ENCODE measurements around the gene HERC2. TPM values are rescaled to one million over a fixed set of nuclear protein-coding genes. Genes with fewer than 3 reads are reported as not detected.
A peak's percentile ranks its signal among the peaks of the same experiment; 100 is the strongest.

The HERC2 gene
- total and polyA plus RNA-seq, 4 donors: 21.7 to 70.8 (median 47.5) TPM

- WGBS, 2 donors: 85 to 87% methylated on average over 13 of the region's 13 CpGs
- no peaks in the 10 kb centered on the region for H3K27me3 ChIP-seq (ENCODE audit: control insufficient read depth in 1 of 2, insufficient read depth in 2 of 2, low read length in 1 of 2)
- peaks cover 0 to 3% of the 10 kb centered on the region in 2 donors for H3K4me1 ChIP-seq (ENCODE audit: control insufficient read depth in 1 of 2, insufficient read depth in 2 of 2, low read length in 2 of 2)
- no peaks in the 10 kb centered on the region for H3K9me3 ChIP-seq (ENCODE audit: control insufficient read depth, low read length)
- H3K4me3 ChIP-seq (ENCODE audit: low read length in 2 of 2): no peak overlapping the region
- intact Hi-C loops (cut with DNase I): no loop called here
- no peak overlapping the region for H3K27ac ChIP-seq (ENCODE audit: low read depth in 1 of 2, low read length in 2 of 2)
- no peaks in the 10 kb centered on the region for H3K36me3 ChIP-seq (ENCODE audit: control insufficient read depth in 1 of 2, insufficient read depth in 2 of 2, low read length in 1 of 2)
- ATAC-seq (ENCODE audit: low FRiP score) (no peak), DNase-seq (peak in 1 of 2 donors; percentile 52)
Observed at GRCh38 chr15:28131946-28132345, 190.0 kb downstream of the HERC2 start.

DNA sequence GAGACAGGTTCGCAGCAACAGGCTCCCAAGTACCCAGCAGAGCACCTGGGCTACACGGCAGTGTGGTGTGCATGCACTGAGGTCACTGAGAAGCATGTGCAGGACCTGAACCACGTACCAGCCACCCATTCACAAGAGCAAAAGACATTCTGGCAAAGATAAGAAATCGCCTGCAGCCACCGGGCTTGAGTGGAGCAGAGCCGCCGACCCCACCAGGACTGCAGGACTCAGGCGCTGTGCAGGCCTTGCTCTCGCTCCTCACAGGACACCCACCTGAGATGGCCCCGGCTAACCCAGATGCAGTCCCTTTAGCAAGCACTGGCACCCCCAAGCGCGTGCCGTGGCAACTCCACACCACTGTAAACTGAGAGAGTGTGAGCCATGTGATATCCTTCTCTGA, 190.6 kb downstream of the HERC2 start:
- 95 to 96% methylated on average over 13 of the region's 13 CpGs for WGBS, 2 donors
- Histone ChIP-seq H3K4me1 (ENCODE audit: control insufficient read depth in 1 of 2, insufficient read depth in 2 of 2, low read length in 2 of 2) (peaks cover 0 to 3% of the 10 kb centered on the region in 2 donors), H3K4me3 (ENCODE audit: low read length in 2 of 2) (no peak overlapping the region), H3K9me3 (ENCODE audit: control insufficient read depth, low read length) (no peaks in the 10 kb centered on the region), H3K27ac (ENCODE audit: low read depth in 1 of 2, low read length in 2 of 2) (no peak overlapping the region), H3K36me3 (ENCODE audit: control insufficient read depth in 1 of 2, insufficient read depth in 2 of 2, low read length in 1 of 2) (no peaks in the 10 kb centered on the region), H3K27me3 (ENCODE audit: control insufficient read depth in 1 of 2, insufficient read depth in 2 of 2, low read length in 1 of 2) (no peaks in the 10 kb centered on the region)
- peak in 1 of 2 donors; percentile 70 for DNase-seq
- ATAC-seq (ENCODE audit: low FRiP score): no peak
- intact Hi-C loops (cut with DNase I): no loop called here

DNA sequence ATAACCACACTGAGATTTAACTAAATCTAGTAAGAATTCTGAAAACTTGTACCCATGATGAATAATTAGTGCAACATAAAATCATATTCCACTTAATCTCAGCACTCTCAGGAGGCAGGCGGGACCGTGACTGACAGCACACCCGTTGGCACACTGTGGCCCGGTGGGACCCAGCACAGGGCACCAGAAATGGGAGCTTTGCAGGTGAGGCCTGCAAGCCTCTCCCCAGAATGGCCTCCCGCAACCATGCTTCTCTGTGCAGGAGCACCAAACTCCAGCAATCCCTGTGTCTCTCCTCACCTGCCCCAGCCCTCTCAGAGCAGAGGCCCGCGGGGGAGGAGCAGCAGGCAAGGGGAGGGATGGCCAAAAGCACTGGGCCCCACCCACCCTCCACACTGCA, 191.3 kb downstream of the HERC2 start:
- intact Hi-C loops (cut with DNase I): no loop called here
- no peaks in the 10 kb centered on the region for H3K36me3 ChIP-seq (ENCODE audit: control insufficient read depth in 1 of 2, insufficient read depth in 2 of 2, low read length in 1 of 2)
- H3K9me3 ChIP-seq (ENCODE audit: control insufficient read depth, low read length): no peaks in the 10 kb centered on the region

GRCh38 chr15:28129231-28129848, 192.6 kb downstream of the HERC2 start:
- Histone ChIP-seq H3K9me3 (ENCODE audit: control insufficient read depth, low read length) (no peaks in the 10 kb centered on the region), H3K4me1 (ENCODE audit: control insufficient read depth in 1 of 2, insufficient read depth in 2 of 2, low read length in 2 of 2) (peaks cover 0 to 3% of the 10 kb centered on the region in 2 donors), H3K4me3 (ENCODE audit: low read length in 2 of 2) (no peak overlapping the region), H3K27ac (ENCODE audit: low read depth in 1 of 2, low read length in 2 of 2) (no peak overlapping the region), H3K27me3 (ENCODE audit: control insufficient read depth in 1 of 2, insufficient read depth in 2 of 2, low read length in 1 of 2) (no peaks in the 10 kb centered on the region), H3K36me3 (ENCODE audit: control insufficient read depth in 1 of 2, insufficient read depth in 2 of 2, low read length in 1 of 2) (no peaks in the 10 kb centered on the region)
- ATAC-seq (ENCODE audit: low FRiP score) (no peak), DNase-seq (peak in 1 of 2 donors; percentile 57)
- WGBS, 2 donors: 89 to 92% methylated on average over 9 of the region's 9 CpGs
- intact Hi-C loops (cut with DNase I): loop anchor here (10.0 kb wide), 4 partner anchors 45 to 1235 kb away; no protein-coding TSS in a partner anchor

More for the DNA sequence above, 191.3 kb downstream of the HERC2 start:
- Histone ChIP-seq H3K4me3 (ENCODE audit: low read length in 2 of 2) (no peak overlapping the region), H3K4me1 (ENCODE audit: control insufficient read depth in 1 of 2, insufficient read depth in 2 of 2, low read length in 2 of 2) (peaks cover 0 to 3% of the 10 kb centered on the region in 2 donors), H3K27me3 (ENCODE audit: control insufficient read depth in 1 of 2, insufficient read depth in 2 of 2, low read length in 1 of 2) (no peaks in the 10 kb centered on the region), H3K27ac (ENCODE audit: low read depth in 1 of 2, low read length in 2 of 2) (no peak overlapping the region)
- peak in 1 of 2 donors; percentile 48 for DNase-seq
- 92 to 93% methylated on average over 7 of the region's 7 CpGs for WGBS, 2 donors
- ATAC-seq (ENCODE audit: low FRiP score): no peak

DNA sequence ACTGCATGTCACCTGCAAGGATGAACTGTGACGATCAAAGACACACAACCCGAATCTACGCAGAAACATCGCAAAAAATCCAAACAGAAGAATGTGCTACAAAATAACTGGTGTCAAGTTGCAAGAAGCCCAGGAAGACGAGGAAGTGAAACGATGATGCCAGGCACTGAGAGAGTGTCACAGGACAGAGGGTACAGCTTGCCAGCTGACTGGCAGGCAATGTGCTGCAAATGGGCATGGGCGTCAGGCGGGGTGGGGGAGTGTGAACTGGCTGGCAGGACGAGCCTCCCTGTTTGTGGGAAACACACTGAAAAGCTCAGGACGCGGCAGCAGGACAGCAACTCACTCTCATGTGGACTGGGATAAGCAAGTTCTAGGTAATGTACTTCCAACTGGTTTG, 193.9 kb downstream of the HERC2 start:
- 61 to 62% methylated on average over 11 of the region's 11 CpGs for WGBS, 2 donors
- Histone ChIP-seq H3K4me1 (ENCODE audit: control insufficient read depth in 1 of 2, insufficient read depth in 2 of 2, low read length in 2 of 2) (no peaks in the 10 kb centered on the region), H3K9me3 (ENCODE audit: control insufficient read depth, low read length) (no peaks in the 10 kb centered on the region), H3K4me3 (ENCODE audit: low read length in 2 of 2) (no peak overlapping the region), H3K27ac (ENCODE audit: low read depth in 1 of 2, low read length in 2 of 2) (no peak overlapping the region), H3K27me3 (ENCODE audit: control insufficient read depth in 1 of 2, insufficient read depth in 2 of 2, low read length in 1 of 2) (no peaks in the 10 kb centered on the region), H3K36me3 (ENCODE audit: control insufficient read depth in 1 of 2, insufficient read depth in 2 of 2, low read length in 1 of 2) (no peaks in the 10 kb centered on the region)
- no peak for ATAC-seq (ENCODE audit: low FRiP score)
- DNase-seq: peak; percentile 75 to 89
- intact Hi-C loops (cut with DNase I): loop anchor here (10.0 kb wide), 4 partner anchors 47 to 1233 kb away; no protein-coding TSS in a partner anchor

GRCh38 chr15:28127036-28127435, 194.9 kb downstream of the HERC2 start:
- DNase-seq (no peak), ATAC-seq (ENCODE audit: low FRiP score) (no peak)
- H3K27ac ChIP-seq (ENCODE audit: low read depth in 1 of 2, low read length in 2 of 2): no peak overlapping the region
- no peaks in the 10 kb centered on the region for H3K9me3 ChIP-seq (ENCODE audit: control insufficient read depth, low read length)
- no peaks in the 10 kb centered on the region for H3K27me3 ChIP-seq (ENCODE audit: control insufficient read depth in 1 of 2, insufficient read depth in 2 of 2, low read length in 1 of 2)
- no peak overlapping the region for H3K4me3 ChIP-seq (ENCODE audit: low read length in 2 of 2)
- 71 to 75% methylated on average over 11 of the region's 11 CpGs for WGBS, 2 donors
- no peaks in the 10 kb centered on the region for H3K36me3 ChIP-seq (ENCODE audit: control insufficient read depth in 1 of 2, insufficient read depth in 2 of 2, low read length in 1 of 2)
- intact Hi-C loops (cut with DNase I): loop anchor here (10.0 kb wide), 4 partner anchors 48 to 1232 kb away; no protein-coding TSS in a partner anchor
- no peaks in the 10 kb centered on the region for H3K4me1 ChIP-seq (ENCODE audit: control insufficient read depth in 1 of 2, insufficient read depth in 2 of 2, low read length in 2 of 2)

DNA sequence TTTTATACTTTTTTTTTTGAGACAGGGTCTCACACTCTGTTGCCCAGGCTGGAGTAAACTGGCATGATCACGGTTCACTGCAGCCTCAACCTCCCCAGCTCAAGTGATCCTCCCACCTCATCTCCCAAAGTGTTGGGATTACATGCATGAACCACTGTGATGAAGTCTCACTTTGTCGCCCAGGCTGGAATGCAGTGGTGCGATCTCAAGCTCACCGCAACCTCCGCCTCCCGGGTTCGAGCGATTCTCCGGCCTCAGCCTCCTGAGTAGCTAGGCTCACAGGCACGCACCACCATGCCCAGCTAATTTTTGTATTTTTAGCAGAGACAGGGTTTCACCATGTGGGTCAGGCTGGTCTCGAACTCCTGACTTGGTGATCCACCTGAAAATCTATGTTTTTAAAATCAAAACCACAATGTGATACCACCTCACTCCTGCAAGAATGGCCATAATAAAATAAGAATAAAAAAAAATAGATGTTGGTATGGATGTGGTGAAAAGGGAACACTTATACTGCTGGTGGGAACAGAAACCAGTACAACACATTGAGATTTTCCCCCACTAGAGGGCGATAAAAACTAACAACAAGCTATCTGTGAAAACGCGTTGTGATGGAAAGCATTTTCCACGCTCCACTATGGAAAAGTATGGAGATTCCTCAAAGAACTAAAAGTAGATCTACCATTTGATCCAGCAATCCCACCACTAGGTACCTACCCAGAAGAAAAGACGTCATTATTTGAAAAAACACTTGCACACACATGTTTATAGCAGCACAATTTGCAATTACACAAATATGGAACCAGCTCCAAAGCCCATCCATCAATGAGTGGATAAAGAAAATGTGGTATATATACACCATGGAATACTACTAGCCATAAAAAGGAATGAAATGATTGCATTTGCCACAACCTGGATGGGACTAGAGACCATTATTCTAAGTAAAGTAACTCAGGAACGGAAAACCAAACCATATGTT, 196.0 kb downstream of the HERC2 start:
- no peaks in the 10 kb centered on the region for H3K27me3 ChIP-seq (ENCODE audit: control insufficient read depth in 1 of 2, insufficient read depth in 2 of 2, low read length in 1 of 2)

GRCh38 chr15:28124841-28125240, 197.1 kb downstream of the HERC2 start:
- 90 to 91% methylated on average over 10 of the region's 10 CpGs for WGBS, 2 donors
- no peaks in the 10 kb centered on the region for H3K9me3 ChIP-seq (ENCODE audit: control insufficient read depth, low read length)
- ATAC-seq (ENCODE audit: low FRiP score): no peak
- H3K36me3 ChIP-seq (ENCODE audit: control insufficient read depth in 1 of 2, insufficient read depth in 2 of 2, low read length in 1 of 2): no peaks in the 10 kb centered on the region
- intact Hi-C loops (cut with DNase I): loop anchor here (2.0 to 10.0 kb wide), 6 partner anchors 40 to 1230 kb away; no protein-coding TSS in a partner anchor
- no peaks in the 10 kb centered on the region for H3K27me3 ChIP-seq (ENCODE audit: control insufficient read depth in 1 of 2, insufficient read depth in 2 of 2, low read length in 1 of 2)
- DNase-seq: peak in 1 of 2 donors; percentile 66
- no peak overlapping the region for H3K4me3 ChIP-seq (ENCODE audit: low read length in 2 of 2)
- no peak overlapping the region for H3K27ac ChIP-seq (ENCODE audit: low read depth in 1 of 2, low read length in 2 of 2)
- H3K4me1 ChIP-seq (ENCODE audit: control insufficient read depth in 1 of 2, insufficient read depth in 2 of 2, low read length in 2 of 2): no peaks in the 10 kb centered on the region

More for the DNA sequence above, 196.0 kb downstream of the HERC2 start:
- DNase-seq (peak in 1 of 2 donors; percentile 25), ATAC-seq (ENCODE audit: low FRiP score) (no peak)
- Histone ChIP-seq H3K4me3 (ENCODE audit: low read length in 2 of 2) (no peak overlapping the region), H3K27ac (ENCODE audit: low read depth in 1 of 2, low read length in 2 of 2) (no peak overlapping the region), H3K4me1 (ENCODE audit: control insufficient read depth in 1 of 2, insufficient read depth in 2 of 2, low read length in 2 of 2) (no peaks in the 10 kb centered on the region), H3K9me3 (ENCODE audit: control insufficient read depth, low read length) (no peaks in the 10 kb centered on the region), H3K36me3 (ENCODE audit: control insufficient read depth in 1 of 2, insufficient read depth in 2 of 2, low read length in 1 of 2) (no peaks in the 10 kb centered on the region)
- intact Hi-C loops (cut with DNase I): loop anchor here (2.0 to 10.0 kb wide), 6 partner anchors 41 to 1231 kb away; no protein-coding TSS in a partner anchor
- 60 to 64% methylated on average over 17 of the region's 17 CpGs for WGBS, 2 donors

Data from aorta (tissue), 5 donors.